PC-9 (cell line): ENCODE measurements around the gene KIF11.

ENCODE experiments used
- CTCF ChIP-seq: fragments of 200-600 bp; sonication (generic); conservative IDR thresholded peaks from 2 replicates; pipeline ENCODE4 v1.6.1; 2017; ENCODE audit warnings: mixed run types, antibody characterized with exemption, mild to moderate bottlenecking, moderate library complexity
- EZH2 ChIP-seq: fragments of 200-600 bp; sonication (generic); IDR thresholded peaks from 2 replicates; pipeline ENCODE4 v1.8.0; 2017; ENCODE audit warnings: antibody characterized with exemption, low read depth

DNA sequence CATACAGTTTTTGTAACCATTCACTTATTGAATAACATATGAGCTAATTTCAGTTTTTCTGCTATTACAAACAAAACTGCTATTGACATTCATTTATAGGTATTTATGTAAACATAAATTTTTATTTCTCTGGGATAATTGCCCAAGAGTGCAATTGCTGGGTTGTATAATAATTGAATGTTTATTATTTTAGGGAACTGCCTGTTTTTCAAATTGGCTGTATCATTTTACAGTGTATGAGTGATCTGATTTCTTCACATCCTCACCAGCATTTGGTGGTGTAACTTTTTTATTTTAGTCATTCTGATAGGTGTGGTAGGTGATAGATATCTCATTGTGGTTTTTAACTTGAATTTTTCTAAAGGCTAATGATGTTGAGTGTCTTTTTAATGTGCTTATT is 26.4 kb downstream of the KIF11 start:
- TF ChIP-seq CTCF = no peak
- TF ChIP-seq EZH2 = no peak
